Stimulated activated CD8-positive, alpha-beta memory T cell treated with anti-CD3 and anti-CD28 coated beads, Interleukin-7, amount 100 ng/mL, for 4 hours (primary cell): Measurements from ENCODE around the gene INPP5A.

Experiments
- DNase-seq, 2 donors: peaks; one replicate each; pipeline ENCODE4 v3.0.0-alpha.2; 2020; ENCODE audit warnings: low read depth in 2 of 2

The INPP5A gene

DNA sequence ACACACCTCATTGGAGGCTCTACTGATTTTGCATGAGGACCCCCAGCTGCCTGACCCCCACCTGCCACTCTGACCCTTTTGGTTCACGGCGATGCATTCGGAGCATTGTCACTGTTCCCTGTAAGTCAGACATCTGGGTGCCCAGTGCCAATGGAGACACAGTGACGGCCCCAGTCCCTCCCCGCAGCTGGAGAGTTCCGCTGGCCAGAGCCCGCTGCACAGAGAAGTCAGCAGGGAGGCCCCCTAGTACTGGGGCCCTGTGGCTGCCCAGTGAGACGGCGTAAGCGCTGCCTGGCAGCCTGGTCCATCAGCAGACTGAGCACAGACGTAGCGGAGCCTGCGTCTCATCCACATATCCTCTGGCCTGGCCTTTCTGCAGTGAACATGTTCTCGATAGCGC is 170.9 kb downstream of the INPP5A start:
- DNase-seq: no peak

DNA sequence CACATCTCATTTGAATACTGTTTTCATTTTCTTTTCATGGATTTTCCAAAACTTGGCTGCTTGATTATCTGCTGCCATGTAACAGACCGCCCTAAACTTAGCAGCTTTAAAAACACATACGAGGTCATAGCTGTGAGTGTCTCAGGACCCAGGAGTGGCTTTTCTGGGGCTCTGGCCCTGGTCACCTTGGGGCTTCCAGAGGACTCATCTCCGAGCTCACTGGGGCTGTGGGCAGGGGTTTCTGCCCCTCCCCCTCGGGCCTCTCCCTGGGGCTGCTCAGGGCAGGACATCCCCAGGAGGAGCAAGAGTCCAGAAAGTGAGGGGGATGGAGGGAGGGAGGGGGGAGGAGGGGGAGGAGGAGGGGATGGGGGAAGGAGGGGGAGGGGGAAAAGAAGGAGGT is 171.3 kb downstream of the INPP5A start:
- DNase-seq: no peak

DNA sequence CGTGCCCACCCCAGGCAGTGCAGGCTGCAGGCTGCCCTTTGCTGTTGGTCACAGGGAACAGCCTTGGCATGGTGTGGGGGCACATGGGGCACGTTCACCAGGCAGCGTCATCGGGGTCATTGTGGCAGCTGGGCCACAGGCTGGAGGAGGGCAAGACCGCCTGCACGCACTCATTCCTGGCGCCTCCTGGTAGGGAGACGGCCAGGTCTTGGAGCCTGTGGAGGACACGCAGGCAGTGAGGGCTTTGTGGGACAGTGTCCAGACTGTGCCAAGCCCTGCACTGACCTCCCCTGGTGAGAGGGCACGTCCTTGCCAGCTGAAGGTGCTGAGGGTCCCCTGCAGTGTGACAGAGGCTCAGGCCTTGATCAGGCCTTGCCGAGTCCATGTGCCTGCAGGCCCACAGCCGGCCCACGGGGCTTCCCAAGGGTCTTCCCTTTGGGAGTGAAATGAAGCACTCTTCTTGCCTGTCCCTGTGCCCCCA is 171.9 kb downstream of the INPP5A start:
- no peak for DNase-seq

DNA sequence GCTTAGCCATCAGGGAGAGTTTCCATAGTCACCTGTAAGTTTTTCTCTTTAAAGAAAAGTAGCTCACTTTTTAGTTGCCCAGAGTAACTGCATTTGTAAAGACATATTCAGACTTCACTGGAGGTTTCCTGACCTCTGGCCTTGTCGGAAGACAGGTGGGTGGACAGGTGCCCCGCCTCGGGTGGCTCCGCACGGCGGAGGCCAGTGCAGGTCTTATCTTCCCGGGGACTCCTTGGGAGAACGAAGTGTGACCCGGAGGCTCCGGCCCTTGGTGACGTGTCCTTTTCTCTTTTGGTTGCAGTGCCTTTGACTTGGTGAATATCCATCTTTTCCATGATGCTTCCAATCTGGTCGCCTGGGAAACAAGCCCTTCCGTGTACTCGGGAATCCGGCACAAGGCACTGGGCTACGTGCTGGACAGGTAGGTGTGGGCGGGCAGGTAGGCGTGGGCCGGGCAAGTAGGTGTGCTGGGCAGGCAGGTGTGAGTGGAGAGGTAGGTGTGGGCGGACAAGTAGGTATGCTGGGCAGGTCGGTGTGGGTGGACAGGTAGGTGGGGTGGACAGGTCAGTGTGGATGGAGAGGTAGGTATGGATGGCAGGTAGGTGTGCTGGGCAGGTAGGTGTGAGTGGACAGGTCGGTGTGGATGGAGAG is 172.6 kb downstream of the INPP5A start:
- DNase-seq: no peak

DNA sequence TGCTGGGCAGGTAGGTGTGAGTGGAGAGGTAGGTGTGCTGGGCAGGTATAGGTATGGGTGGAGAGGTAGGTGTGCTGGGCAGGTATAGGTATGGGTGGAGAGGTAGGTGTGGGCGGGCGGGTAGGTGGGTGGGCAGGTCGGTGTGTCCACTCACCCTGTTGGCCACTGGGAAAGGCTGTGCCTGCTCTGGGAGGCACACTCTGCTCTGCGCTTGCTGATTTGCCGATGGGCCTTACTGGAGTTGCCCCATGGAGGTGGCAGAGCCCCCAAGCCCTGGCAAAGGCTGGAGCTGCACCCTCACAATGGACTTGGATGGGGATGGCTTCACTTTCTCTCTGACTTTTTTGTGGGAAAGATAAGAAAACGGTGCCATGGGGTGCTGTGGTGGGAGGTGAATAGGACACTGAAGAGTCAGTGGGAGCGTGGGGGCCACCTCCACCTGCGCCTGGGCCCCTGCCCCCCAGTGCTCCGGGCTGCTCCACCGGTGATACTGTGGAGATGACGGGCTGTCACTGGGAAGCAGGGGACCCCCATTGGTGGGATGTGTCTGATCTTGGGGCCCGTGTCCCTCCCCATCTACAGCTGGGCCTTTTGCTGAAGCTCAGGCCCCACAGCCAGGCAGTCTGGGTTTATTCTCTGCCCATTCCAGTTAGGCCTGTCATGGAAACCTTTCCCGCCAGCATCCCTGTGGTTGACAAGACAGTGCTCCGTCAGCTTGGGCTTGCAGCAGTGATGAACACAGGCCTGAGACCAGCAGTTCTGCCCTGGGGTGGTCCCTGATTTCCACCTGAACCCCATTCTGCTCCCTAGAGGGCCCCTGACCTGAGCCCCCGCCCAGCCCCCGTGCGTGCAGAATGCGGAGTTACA is 173.4 kb downstream of the INPP5A start:
- DNase-seq: no peak

DNA sequence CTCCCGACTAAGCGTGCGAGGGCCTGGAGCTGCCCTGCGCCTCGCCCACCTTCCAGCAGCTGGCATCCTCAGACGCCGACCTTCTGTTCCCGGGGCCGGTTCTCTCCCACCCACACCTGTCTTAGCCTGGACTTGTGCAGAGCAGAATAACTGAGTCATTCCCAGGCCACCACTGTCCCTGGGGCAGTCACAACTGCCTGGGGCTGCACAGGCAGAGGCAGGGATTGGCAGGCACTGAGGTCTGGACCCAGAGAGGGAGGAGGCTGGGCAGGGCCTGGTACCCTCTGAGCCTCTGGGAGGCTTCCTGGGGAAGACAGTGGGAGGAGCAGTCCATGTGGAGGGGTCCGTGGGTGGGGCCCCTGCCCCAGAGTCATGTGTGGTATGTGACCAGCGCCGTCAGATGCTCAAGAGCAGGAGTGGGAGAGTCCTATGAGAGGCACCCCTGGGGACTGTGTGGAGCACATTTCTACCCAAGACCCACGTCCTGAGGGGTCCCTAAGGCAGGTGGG is 174.1 kb downstream of the INPP5A start:
- no peak for DNase-seq

DNA sequence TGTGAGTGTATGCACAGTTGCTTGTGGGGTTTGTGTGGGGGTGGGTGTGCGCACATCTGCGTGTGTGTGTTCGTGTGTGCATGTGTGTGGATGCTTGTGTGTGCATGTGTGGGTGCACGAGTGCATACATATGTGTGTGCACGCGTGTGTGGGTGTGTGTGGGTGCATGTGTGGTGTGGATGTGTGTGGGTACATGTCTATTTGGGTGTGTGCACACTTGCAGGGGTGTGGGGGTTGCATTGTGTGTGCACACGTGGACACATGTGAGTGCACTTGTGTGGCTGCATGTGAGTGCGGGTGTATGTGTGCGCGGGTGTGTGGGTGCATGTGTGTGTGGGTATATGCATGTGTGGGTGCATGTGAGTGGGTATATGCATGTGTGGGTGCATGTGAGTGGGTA is 174.7 kb downstream of the INPP5A start:
- DNase-seq: no peak

DNA sequence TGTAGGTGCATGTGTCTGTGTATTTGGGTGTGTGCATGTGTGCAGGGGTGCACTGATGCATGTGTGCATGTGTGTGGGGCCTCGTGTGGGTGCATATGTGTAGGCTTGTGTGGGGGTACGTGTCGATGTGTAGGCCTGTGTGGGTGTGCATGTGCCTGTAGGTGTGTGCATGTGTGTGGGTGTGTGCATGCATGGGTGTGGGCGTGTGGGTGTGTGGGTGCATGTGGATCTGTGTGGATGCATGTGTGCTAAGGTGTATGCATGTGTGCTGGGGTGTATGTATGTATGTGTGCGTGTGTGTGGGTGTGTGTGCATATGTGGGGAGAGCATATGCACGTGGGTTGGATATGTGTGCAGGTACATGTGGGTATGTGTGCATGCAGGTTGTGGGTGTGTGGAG is 175.2 kb downstream of the INPP5A start:
- DNase-seq: no peak

DNA sequence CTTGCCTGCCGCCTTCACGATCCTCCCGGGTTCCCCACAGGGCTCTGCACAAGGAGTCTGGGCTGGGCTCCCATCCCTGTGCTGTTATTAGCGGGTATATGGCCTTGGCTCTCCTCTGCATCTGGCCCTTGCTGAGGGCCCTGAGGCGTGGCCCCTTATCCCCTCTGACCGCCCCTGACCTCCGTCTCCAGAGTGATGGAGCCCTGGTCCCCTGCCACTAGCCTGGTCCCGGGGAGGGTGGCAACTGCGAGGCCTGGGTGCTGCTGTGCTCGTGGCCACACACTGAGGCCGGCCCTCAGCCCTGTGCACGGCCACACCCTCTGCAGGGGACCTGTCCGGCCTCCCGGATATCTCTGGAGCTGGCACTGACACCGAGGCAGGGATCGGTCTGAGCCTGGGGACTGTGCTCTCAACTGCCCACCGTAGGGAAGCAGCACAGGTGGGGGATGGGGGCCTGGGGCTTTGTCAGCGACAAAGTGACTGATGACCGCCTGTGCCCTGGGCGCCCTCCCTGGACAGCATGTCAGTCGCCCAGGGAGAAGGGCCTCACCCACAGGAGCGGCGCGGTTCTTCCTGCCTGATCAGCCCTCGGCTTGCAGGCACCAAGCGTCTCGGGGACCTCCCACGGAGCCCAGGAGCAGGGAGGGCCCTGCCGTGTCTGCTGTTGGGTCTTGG is 176.0 kb downstream of the INPP5A start:
- no peak for DNase-seq

DNA sequence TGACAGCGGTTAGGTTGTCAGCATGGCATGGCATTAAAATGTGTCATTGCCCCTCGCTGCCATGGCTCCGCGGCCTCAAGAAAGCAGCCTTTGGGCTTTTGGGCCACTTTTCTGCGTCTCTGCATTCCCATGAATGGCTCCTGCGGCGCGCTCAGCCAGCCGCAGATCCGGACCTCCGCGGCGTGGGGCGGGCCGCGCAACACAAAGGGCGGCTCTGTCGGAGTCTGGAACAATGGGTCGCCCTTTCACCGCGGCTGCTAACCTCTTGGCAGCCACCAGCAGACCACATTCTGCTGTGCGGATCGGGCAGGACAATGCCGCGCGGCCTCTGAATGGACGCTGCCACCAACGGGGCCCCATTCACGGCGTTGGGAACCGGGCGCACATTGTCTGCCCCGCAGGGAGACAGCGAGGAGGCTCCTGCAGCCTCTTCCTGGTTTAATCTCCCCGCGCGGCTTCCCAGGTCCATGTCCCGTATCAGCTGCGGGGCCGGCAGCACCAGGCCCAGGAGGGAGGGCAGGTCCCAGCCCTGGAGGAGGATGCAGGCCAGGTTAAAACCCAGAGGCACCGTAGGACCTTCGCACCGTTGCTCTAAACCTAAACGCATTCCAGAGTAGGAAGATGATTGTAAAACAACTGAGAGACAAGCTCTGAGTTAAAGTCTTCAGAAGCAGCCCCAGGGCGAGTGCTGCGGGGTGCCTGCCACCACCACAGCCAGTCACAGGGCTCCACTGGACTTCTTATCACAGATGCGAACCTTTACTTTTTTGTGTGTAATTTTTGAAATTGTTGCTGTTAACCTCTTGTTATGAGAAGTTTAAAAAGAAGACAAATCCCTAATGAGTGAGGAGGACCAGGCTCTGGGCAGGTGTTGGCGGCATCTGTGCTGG is 176.8 kb downstream of the INPP5A start:
- DNase-seq: no peak

DNA sequence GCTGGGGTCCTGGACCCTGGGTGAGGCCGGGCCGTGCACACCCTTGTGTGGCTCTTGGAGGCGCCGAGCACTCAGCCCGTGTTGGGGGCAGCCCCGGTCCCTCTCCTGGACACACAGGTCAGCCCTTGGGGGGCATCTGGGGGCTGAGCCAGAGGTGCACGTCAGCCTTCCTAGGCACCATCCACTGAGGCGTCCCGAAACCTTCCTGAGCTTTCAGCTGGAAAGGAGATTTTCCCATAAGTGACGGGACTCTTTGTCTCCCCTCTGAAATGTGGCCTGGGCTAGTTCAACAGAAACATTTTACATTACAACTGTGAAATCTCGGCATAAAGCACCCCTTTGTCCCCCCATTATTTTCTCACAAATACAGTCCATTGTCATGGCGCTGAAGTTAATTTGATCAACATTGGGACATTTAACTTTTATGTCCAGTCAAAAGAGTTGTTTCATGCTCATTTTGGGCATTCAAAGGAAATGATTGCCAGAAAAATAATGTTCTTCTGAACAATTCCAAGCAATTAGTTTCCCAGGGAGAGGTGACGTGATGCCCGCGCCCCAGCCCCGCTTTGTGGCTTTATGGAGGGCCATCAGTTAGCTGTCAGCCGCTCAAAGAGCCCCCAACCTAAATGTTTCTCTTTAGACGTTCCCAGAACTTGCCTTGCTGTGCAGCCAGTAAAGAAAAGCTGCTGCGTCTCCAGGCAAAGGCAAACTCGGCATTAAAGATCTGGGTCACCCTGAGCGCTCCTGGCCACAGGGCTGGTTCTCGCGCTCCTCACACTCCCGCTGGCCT is 177.6 kb downstream of the INPP5A start:
- no peak for DNase-seq

DNA sequence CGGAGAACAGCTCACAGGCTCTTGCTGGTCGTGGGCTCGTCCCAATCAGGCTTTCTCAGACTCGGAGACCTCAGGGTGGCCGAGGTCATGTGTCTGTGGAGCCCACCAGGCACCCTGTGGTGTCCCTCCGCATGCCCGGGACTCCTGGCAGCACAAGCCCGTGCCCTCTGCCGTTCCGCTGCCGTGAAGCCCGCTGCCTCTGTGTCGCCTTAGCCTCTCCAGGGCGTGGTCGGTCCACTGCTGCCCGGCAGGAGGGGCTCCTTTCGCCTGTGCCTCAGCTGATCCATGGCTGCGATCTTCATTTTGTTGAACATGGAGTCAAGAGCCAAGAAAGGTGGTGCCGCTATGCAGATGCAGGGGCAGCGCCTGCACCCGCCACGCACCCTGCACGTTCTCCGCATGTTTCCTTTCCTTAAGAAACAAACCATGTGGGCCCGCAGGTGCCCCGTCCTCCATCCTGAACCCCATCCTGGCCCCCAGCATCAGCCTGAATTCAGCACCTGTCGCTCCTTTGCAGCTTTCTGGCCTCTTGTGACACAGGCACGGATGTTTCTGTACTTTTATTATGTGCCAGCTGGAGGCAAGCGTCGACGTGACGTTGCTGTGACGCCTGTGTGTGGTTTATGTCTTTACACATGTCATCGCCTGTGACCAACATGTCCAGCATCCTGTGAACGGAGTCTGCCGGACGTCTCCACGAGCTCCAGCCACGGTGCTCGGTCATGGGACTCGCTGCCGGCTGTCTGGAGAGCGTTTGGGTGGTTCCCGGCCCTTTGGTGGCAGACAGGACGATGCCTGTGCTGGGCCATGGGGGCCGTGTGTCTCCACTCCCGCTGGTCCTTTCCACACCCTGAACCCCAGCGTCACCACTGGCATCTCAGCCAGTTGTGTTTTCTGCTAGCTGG is 178.4 kb downstream of the INPP5A start:
- no peak for DNase-seq

DNA sequence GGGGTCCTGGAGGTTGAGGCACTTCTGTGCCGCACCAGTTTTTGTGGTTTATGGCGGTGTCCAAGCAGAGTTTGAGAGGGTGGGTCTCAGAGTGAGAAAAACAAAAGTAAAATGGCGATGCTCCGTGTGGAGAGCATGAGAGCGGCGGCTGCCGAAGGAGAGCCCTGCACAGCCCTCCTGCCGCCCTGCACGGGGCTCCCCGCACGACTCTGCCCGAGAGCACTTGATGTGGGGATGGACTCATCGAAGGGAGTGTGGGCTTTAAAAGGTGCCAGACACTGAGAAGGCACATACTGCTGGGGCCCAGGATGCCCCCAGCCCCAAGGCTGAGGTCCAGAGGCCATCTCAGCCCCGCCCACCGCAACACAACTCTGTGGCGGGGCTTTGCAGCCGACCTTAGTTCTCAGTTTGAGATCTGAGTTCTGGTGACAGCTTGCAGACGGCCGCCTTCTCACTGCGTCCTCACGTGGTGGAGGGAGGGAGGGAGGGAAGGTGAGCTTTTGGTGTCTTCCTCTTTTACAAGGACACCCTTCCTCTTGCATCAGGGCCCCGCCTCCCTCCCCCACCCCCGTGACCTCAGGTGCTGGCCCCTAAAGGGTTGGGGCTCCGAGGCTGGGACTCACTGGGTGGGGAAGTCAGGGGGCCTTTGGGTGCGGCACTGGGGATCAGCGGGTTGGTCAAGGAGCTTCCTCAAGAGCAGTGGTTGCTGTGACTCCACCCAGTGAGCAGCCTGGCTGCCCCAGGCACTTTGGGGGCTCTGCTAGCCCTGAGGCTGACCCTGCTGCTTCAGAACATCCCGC is 179.3 kb downstream of the INPP5A start:
- no peak for DNase-seq

DNA sequence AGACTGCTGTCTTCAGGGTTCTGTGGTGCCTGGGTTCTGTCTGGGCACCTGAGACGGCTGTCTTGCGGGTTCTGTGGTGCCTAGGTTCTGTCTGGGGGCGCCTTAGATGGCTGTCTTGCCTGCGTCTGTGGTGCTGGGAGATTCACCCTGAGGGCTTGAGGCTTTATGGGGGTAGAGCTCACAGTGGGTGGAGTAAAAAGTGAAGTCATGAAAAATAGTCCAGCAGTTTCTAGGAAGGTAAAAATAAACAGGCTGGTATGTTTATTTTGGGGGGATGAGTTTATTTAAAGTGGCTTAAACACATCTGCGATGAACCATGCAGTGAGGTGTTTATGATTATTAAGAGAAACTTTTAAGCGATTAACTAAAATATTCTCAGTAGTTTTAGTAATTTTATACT is 184.1 kb downstream of the INPP5A start:
- no peak for DNase-seq

DNA sequence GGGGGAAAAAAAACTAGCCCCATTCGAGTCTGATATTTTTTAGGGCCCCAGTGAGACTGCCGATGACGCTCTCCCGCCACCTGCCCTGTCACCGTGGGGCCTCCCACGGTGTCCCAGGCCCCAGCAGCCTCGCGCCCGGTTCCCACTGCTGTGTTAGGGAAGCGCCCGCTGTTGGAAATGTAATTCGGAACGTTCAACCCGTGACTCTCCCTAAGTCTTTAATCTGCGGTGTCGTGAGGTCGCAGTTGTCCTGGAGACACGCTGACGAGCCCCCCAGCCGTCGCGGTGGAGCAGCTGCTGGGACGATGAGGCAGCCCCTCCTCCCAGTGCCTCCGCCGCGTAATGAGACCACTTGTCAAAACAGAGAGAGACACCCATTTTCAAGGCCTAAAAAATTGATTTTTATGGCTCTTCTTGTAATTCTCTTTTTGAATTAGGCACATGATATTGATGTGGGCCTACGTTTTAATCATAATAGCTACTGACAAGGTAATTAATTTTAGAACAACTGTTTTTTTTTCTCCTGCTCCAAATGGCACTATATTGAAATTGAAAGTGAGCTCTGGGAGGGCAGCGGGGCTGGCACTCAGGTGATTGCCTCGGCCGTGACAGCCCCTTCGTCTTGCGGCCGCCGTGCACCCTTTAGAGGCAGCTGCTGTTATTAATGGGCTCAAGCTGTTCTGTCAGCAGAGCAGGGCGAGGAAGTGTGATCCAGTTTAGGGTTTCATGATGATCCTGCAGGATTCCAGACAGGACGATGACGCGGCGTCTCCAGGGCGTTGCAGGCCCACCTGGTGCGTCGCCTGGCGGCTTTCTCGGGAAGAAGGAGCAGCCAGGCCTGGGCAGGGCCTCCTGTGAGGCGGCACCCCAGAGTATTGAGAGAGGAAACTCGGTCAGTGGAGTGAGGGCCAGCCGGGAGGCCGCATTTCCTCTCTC is 185.1 kb downstream of the INPP5A start:
- no peak for DNase-seq

DNA sequence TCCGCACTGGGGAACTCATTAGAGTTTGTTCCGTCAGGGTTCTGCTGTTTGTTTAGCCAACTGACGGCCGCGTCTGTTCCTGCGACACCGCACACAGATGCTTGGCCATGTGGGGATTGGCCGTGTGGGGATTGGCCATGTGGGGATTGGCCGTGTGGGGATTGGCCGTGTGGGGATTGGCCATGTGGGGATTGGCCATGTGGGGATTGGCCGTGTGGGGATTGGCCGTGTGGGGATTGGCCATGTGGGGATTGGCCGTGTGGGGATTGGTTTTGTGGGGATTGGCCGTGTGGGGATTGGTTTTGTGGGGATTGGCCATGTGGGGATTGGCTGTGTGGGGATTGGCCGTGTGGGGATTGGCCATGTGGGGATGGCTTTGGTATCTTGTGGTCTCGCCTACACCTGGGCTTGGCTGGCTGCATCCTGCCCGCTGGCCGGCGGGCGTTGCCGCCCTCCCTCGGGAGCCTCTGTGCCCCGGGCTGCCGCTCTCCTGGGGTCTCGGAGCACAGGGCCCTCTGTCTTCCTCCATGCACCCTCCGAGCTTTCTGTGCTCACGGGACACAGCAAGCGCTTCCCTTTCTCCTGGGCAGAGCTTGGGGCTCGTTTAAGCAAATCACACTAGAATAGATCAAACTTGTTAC is 185.9 kb downstream of the INPP5A start:
- DNase-seq: no peak

DNA sequence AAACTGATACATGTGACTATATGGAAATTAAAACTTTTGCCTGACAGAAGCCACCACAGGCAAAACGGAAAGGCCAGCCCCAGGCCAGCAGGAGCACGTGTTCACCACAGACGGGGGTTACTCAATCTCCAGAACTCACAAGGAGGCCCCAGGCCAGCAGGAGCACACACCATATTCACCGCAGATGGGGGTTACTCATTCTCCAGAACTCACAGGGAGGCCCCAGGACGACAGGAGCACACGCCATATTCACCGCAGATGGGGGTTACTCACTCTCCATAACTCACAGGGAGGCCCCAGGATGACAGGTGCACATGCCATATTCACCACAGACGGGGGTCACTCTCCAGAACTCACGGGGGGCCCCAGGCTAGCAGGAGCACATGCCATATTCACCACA is 186.9 kb downstream of the INPP5A start:
- no peak for DNase-seq
